NCI-H82 (cell line): ENCODE data around the gene TLCD4.

Experiments
- DNase-seq: peaks from one replicate; lab custom pipeline; 2025; lab: John Stamatoyannopoulos, UW

TLCD4 gene

GRCh38 chr1:95095833-95096217, 21.3 kb upstream of the TLCD4 start:
- no peak for DNase-seq

GRCh38 chr1:95096218-95096841, 20.8 kb upstream of the TLCD4 start:
- DNase-seq = peak; percentile 9

GRCh38 chr1:95097426-95097825, 19.7 kb upstream of the TLCD4 start:
- no peak for DNase-seq

GRCh38 chr1:95098196-95098595, 19.0 kb upstream of the TLCD4 start:
- DNase-seq = no peak

GRCh38 chr1:95108792-95109191, 8.4 kb upstream of the TLCD4 start:
- DNase-seq = no peak

- no peak for DNase-seq
Measured at GRCh38 chr1:95111014-95111413, 6.1 kb upstream of the TLCD4 start.

- DNase-seq = no peak
Measured at GRCh38 chr1:95113684-95114083, 3.5 kb upstream of the TLCD4 start.

GRCh38 chr1:95115708-95116137, 1.4 kb upstream of the TLCD4 start:
- no peak for DNase-seq

- DNase-seq = peak; percentile 84
Measured at GRCh38 chr1:95116580-95117206, 462 bp upstream of the TLCD4 start.

- no peak for DNase-seq
Measured at GRCh38 chr1:95118067-95118499, 928 bp downstream of the TLCD4 start.

GRCh38 chr1:95118710-95119109, 1.6 kb downstream of the TLCD4 start:
- no peak for DNase-seq

GRCh38 chr1:95119273-95119672, 2.1 kb downstream of the TLCD4 start:
- DNase-seq = no peak

GRCh38 chr1:95122151-95122697, 5.1 kb downstream of the TLCD4 start:
- no peak for DNase-seq

- no peak for DNase-seq
Measured at GRCh38 chr1:95124342-95124741, 7.2 kb downstream of the TLCD4 start.

- no peak for DNase-seq
Measured at GRCh38 chr1:95126366-95126765, 9.2 kb downstream of the TLCD4 start.

GRCh38 chr1:95126846-95127245, 9.7 kb downstream of the TLCD4 start:
- no peak for DNase-seq

GRCh38 chr1:95127380-95127779, 10.2 kb downstream of the TLCD4 start:
- DNase-seq = no peak

- DNase-seq = no peak
Measured at GRCh38 chr1:95132762-95133161, 15.6 kb downstream of the TLCD4 start.

- DNase-seq = peak; percentile 17
Measured at GRCh38 chr1:95133687-95134086, 16.5 kb downstream of the TLCD4 start.

GRCh38 chr1:95138223-95138622, 21.1 kb downstream of the TLCD4 start:
- no peak for DNase-seq

- DNase-seq = no peak
Measured at GRCh38 chr1:95139039-95139438, 21.9 kb downstream of the TLCD4 start.

GRCh38 chr1:95140791-95141190, 23.6 kb downstream of the TLCD4 start:
- peak; percentile 69 for DNase-seq

- no peak for DNase-seq
Measured at GRCh38 chr1:95145493-95145892, 28.3 kb downstream of the TLCD4 start.

- DNase-seq = no peak
Measured at GRCh38 chr1:95146637-95147036, 29.5 kb downstream of the TLCD4 start.
